Left kidney (tissue), 2 donors: Measurements from ENCODE around the gene CNKSR2. TPM values are rescaled to one million over a fixed set of nuclear protein-coding genes. Genes with fewer than 3 reads are reported as not detected.
"Not testable (repeated sequence)": the region's sequence is repeated elsewhere in the genome, so short reads cannot be mapped to it uniquely, and the experiment has no call there.

ENCODE experiments used
- DNase-seq: peaks from one replicate; pipeline ENCODE4 v3.0.0-alpha.2; 2013
- polyA plus RNA-seq: library from polyadenylated mRNA; unstranded; fragments of 120-200 nt; gene quantifications from one replicate; pipeline ENCODE4 v1.2.1, GENCODE V29; 2013; ENCODE audit not compliant: insufficient read length

CNKSR2 gene
- polyA plus RNA-seq, 1 donor, result 1.9 TPM

- DNase-seq, result no peak
These were observed 64.6 kb downstream of the CNKSR2 start for GRCh38 chrX:21438792-21439191.

- no peak for DNase-seq
These were observed 66.7 kb downstream of the CNKSR2 start for GRCh38 chrX:21440911-21441310.

GRCh38 chrX:21457718-21458117, 83.5 kb downstream of the CNKSR2 start:
- no peak for DNase-seq

- no peak for DNase-seq
These were observed 94.9 kb downstream of the CNKSR2 start for GRCh38 chrX:21469071-21469470.

- no peak for DNase-seq
These were observed 102.7 kb downstream of the CNKSR2 start for GRCh38 chrX:21476909-21477308.

- peak; percentile 52 for DNase-seq
These were observed 105.6 kb downstream of the CNKSR2 start for GRCh38 chrX:21479695-21480270.

- no peak for DNase-seq
These were observed 107.5 kb downstream of the CNKSR2 start for GRCh38 chrX:21481761-21482160.

- not testable (repeated sequence) for DNase-seq
These were observed 109.8 kb downstream of the CNKSR2 start for GRCh38 chrX:21484051-21484450.

- DNase-seq, result no peak
These were observed 113.6 kb downstream of the CNKSR2 start for GRCh38 chrX:21487832-21488231.

- no peak for DNase-seq
These were observed 116.1 kb downstream of the CNKSR2 start for GRCh38 chrX:21490341-21490740.

GRCh38 chrX:21493226-21493830, 119.1 kb downstream of the CNKSR2 start:
- DNase-seq, result no peak

- no peak for DNase-seq
These were observed 129.4 kb downstream of the CNKSR2 start for GRCh38 chrX:21503593-21503992.

GRCh38 chrX:21509912-21510311, 135.7 kb downstream of the CNKSR2 start:
- DNase-seq, result no peak

- no peak for DNase-seq
These were observed 149.8 kb downstream of the CNKSR2 start for GRCh38 chrX:21524008-21524407.

- no peak for DNase-seq
These were observed 153.9 kb downstream of the CNKSR2 start for GRCh38 chrX:21528076-21528475.

GRCh38 chrX:21529771-21530170, 155.6 kb downstream of the CNKSR2 start:
- DNase-seq, result no peak

- DNase-seq, result not testable (repeated sequence)
These were observed 170.4 kb downstream of the CNKSR2 start for GRCh38 chrX:21544642-21545041.

GRCh38 chrX:21559417-21559816, 185.2 kb downstream of the CNKSR2 start:
- no peak for DNase-seq

GRCh38 chrX:21565025-21565424, 190.8 kb downstream of the CNKSR2 start:
- DNase-seq, result no peak

GRCh38 chrX:21574793-21575192, 200.6 kb downstream of the CNKSR2 start:
- no peak for DNase-seq

- no peak for DNase-seq
These were observed 207.3 kb downstream of the CNKSR2 start for GRCh38 chrX:21581479-21581878.

GRCh38 chrX:21586001-21586400, 211.8 kb downstream of the CNKSR2 start:
- no peak for DNase-seq

- DNase-seq, result no peak
These were observed 216.0 kb downstream of the CNKSR2 start for GRCh38 chrX:21590012-21590776.

- no peak for DNase-seq
These were observed 231.8 kb downstream of the CNKSR2 start for GRCh38 chrX:21606002-21606401.
